HG03039 (cell line): ENCODE data around the gene ZNF239.
"Not testable (repeated sequence)": the region's sequence is repeated elsewhere in the genome, so short reads cannot be mapped to it uniquely, and the experiment has no call there.

Source experiments
- ATAC-seq: cut with Tn5 transposase; IDR thresholded peaks from one replicate; pipeline ENCODE4 v1.9.1; 2021; ENCODE audit warnings: mild to moderate bottlenecking, moderate library complexity; ENCODE audit not compliant: unreplicated experiment

Gene ZNF239

GRCh38 chr10:43584051-43584450 is 9.6 kb upstream of the ZNF239 start:
- no peak for ATAC-seq

- no peak for ATAC-seq
Observed at GRCh38 chr10:43576580-43576979, 2.2 kb upstream of the ZNF239 start.

GRCh38 chr10:43576062-43576461 is 1.6 kb upstream of the ZNF239 start:
- ATAC-seq = no peak

- no peak for ATAC-seq
Observed at GRCh38 chr10:43574906-43575305, 490 bp upstream of the ZNF239 start.

GRCh38 chr10:43573250-43574000 is 991 bp downstream of the ZNF239 start:
- no peak for ATAC-seq

GRCh38 chr10:43570971-43571370 is 3.4 kb downstream of the ZNF239 start:
- no peak for ATAC-seq

GRCh38 chr10:43569681-43570080 is 4.7 kb downstream of the ZNF239 start:
- ATAC-seq = no peak

- ATAC-seq = no peak
Observed at GRCh38 chr10:43557214-43557613, 17.2 kb downstream of the ZNF239 start.

GRCh38 chr10:43543746-43544145 is 30.7 kb downstream of the ZNF239 start:
- not testable (repeated sequence) for ATAC-seq

GRCh38 chr10:43524434-43525247 is 49.8 kb downstream of the ZNF239 start:
- no peak for ATAC-seq
